ENCODE results near the gene CLCN4. TPM values are rescaled to one million over a fixed set of nuclear protein-coding genes. Genes with fewer than 3 reads are reported as not detected.

CLCN4 gene
- total RNA-seq, 4 donors from 2014 or later: 2.0 to 3.1 (median 2.8) TPM

GRCh38 chrX:10158279-10159144 lies 1.7 kb downstream of the CLCN4 start:
- TF ChIP-seq, protein P1, sequence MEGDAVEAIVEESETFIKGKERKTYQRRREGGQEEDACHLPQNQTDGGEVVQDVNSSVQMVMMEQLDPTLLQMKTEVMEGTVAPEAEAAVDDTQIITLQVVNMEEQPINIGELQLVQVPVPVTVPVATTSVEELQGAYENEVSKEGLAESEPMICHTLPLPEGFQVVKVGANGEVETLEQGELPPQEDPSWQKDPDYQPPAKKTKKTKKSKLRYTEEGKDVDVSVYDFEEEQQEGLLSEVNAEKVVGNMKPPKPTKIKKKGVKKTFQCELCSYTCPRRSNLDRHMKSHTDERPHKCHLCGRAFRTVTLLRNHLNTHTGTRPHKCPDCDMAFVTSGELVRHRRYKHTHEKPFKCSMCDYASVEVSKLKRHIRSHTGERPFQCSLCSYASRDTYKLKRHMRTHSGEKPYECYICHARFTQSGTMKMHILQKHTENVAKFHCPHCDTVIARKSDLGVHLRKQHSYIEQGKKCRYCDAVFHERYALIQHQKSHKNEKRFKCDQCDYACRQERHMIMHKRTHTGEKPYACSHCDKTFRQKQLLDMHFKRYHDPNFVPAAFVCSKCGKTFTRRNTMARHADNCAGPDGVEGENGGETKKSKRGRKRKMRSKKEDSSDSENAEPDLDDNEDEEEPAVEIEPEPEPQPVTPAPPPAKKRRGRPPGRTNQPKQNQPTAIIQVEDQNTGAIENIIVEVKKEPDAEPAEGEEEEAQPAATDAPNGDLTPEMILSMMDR (IDR thresholded peaks at IDR 0.05; ENCODE audit: low read depth): no peak

DNA sequence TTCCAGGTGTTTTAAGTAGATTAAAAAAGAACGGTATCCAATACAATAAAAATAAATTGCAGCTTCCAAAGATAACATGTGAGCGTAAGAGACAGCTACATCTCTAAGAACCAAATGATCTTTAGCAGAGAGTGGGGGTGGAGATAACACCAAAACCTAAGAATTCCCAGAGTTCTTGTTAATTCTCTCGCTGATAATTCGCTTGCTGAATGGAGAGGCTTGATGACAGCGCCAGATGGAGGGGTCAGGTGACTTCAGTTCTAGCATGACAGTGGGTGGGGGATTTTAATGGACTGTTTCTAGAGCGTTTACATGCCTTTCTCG lies 2.3 kb downstream of the CLCN4 start:
- TF ChIP-seq, protein P1 (IDR thresholded peaks at IDR 0.05; ENCODE audit: low read depth): no peak

- TF ChIP-seq, protein P1 (IDR thresholded peaks at IDR 0.05; ENCODE audit: low read depth): no peak
These were observed 3.4 kb downstream of the CLCN4 start for GRCh38 chrX:10160211-10160610.

- TF ChIP-seq, protein P1 (IDR thresholded peaks at IDR 0.05; ENCODE audit: low read depth): no peak
These were observed 6.3 kb downstream of the CLCN4 start for GRCh38 chrX:10163031-10163430.

- TF ChIP-seq, protein P1 (IDR thresholded peaks at IDR 0.05; ENCODE audit: low read depth): no peak
These were observed 8.1 kb downstream of the CLCN4 start for GRCh38 chrX:10164879-10165278.

DNA sequence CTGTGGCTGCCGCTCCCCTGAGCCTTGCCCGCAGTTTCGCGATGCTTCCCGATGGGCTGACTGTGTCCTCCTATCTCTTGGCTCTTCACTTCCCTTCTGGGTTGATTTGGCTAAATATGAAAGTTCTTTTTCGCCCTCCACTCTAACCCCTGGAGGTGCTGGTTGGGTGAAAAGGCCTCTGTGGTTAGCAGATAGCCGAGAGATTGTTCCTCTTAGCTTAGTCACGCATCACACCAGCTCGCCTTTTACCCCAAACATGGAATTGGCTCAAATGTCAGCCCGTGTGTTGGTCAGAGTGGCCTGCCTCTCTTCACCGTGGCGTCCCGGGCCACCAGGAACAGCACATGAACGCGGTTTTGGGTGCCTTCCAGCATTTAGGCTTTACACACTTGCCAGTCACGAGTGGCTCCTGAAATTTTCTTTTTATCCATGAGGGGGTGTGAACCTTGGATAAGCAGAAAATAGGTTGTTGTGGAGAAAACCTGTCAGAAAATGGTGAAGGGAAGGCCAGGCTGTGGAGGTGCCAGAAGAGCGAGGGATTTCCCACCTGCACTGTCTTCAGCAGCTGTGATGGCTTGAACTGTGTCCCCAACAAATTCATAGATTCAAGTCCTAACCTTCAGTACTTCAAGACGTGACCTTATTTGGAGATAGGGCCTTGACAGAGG lies 8.9 kb downstream of the CLCN4 start:
- TF ChIP-seq, protein P1 (IDR thresholded peaks at IDR 0.05; ENCODE audit: low read depth): no peak

- TF ChIP-seq, protein P1 (IDR thresholded peaks at IDR 0.05; ENCODE audit: low read depth): no peak
These were observed 9.5 kb downstream of the CLCN4 start for GRCh38 chrX:10166248-10166716.
